DMS114 treated with DMSO at 0.1 percent for 48 hours (cell line): Measurements from ENCODE around the gene EEFSEC.

Source experiments
- DNase-seq: peaks from one replicate; lab custom pipeline; 2025; ENCODE audit not compliant: unreplicated experiment; lab: John Stamatoyannopoulos, UW

The EEFSEC gene

GRCh38 chr3:128408012-128408692, 254.9 kb downstream of the EEFSEC start:
- DNase-seq = no peak

- DNase-seq = no peak
These were observed 255.7 kb downstream of the EEFSEC start for GRCh38 chr3:128408693-128409623.

- no peak for DNase-seq
These were observed 256.6 kb downstream of the EEFSEC start for GRCh38 chr3:128409624-128410581.

GRCh38 chr3:128410669-128411573, 257.6 kb downstream of the EEFSEC start:
- no peak for DNase-seq

- DNase-seq = no peak
These were observed 258.3 kb downstream of the EEFSEC start for GRCh38 chr3:128411574-128412064.

GRCh38 chr3:128412180-128413002, 259.1 kb downstream of the EEFSEC start:
- no peak for DNase-seq

GRCh38 chr3:128413003-128413370, 259.7 kb downstream of the EEFSEC start:
- DNase-seq = no peak

GRCh38 chr3:128413413-128414205, 260.3 kb downstream of the EEFSEC start:
- DNase-seq = no peak

GRCh38 chr3:128415200-128415772, 262.0 kb downstream of the EEFSEC start:
- DNase-seq = no peak

GRCh38 chr3:128415773-128416577, 262.7 kb downstream of the EEFSEC start:
- no peak for DNase-seq

GRCh38 chr3:128416578-128417211, 263.4 kb downstream of the EEFSEC start:
- DNase-seq = no peak

GRCh38 chr3:128418900-128419299, 265.6 kb downstream of the EEFSEC start:
- no peak for DNase-seq

GRCh38 chr3:128419311-128419710, 266.0 kb downstream of the EEFSEC start:
- no peak for DNase-seq

GRCh38 chr3:128420289-128420688, 267.0 kb downstream of the EEFSEC start:
- no peak for DNase-seq

- no peak for DNase-seq
These were observed 267.6 kb downstream of the EEFSEC start for GRCh38 chr3:128420720-128421438.

- no peak for DNase-seq
These were observed 268.2 kb downstream of the EEFSEC start for GRCh38 chr3:128421439-128421836.
